22Rv1 (cell line): ENCODE results near the gene ARHGAP26.

ENCODE experiments used
- ZFX ChIP-seq: fragments of 450-650 bp; IDR thresholded peaks from 2 replicates; pipeline ENCODE4 v1.6.1; 2017; ENCODE audit warnings: antibody characterized with exemption, borderline replicate concordance
- TF ChIP-seq, protein P1 (sequence below): fragments of 450-650 bp; IDR thresholded peaks from 2 replicates; pipeline ENCODE4 v1.5.1; 2017; ENCODE audit warnings: mild to moderate bottlenecking

DNA sequence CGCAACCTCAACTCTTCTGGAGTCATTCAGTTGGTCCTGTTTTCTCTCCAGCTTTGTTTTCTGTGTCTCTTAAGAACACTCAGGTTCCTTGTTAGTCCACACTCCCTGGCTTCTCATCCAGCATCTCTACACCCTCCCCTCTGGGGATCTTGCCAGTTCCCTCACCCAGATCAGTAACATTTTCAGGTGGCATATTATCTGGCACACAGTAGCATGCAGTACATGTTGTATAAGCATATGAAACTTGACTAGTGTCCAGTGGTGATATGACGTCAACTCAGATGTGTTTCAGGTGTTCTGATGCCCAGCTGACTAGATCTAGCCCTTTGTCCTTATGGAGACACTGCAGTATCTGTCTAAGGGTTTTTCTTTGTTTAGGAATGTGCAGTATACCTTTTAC is 184.3 kb downstream of the ARHGAP26 start:
- TF ChIP-seq, protein P1, sequence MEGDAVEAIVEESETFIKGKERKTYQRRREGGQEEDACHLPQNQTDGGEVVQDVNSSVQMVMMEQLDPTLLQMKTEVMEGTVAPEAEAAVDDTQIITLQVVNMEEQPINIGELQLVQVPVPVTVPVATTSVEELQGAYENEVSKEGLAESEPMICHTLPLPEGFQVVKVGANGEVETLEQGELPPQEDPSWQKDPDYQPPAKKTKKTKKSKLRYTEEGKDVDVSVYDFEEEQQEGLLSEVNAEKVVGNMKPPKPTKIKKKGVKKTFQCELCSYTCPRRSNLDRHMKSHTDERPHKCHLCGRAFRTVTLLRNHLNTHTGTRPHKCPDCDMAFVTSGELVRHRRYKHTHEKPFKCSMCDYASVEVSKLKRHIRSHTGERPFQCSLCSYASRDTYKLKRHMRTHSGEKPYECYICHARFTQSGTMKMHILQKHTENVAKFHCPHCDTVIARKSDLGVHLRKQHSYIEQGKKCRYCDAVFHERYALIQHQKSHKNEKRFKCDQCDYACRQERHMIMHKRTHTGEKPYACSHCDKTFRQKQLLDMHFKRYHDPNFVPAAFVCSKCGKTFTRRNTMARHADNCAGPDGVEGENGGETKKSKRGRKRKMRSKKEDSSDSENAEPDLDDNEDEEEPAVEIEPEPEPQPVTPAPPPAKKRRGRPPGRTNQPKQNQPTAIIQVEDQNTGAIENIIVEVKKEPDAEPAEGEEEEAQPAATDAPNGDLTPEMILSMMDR: no peak
- TF ChIP-seq ZFX: no peak
